K562 (cell line): Measurements from ENCODE around the gene DCTN1. TPM values are rescaled to one million over a fixed set of nuclear protein-coding genes. Genes with fewer than 3 reads are reported as not detected.
A peak's percentile ranks its signal among the peaks of the same experiment; 100 is the strongest.

Experiments used
- ARID1B ChIP-seq: fragments of 450-650 bp; IDR thresholded peaks from 2 replicates; pipeline ENCODE4 v1.6.1; 2016; ENCODE audit warnings: antibody characterized with exemption, mild to moderate bottlenecking, inconsistent platforms
- ATF7 ChIP-seq: fragments of 450-650 bp; IDR thresholded peaks from 2 replicates; pipeline ENCODE4 v1.7.1; 2014; ENCODE audit warnings: mild to moderate bottlenecking, moderate library complexity
- DEAF1 ChIP-seq: fragments of 450-650 bp; formaldehyde crosslinking; IDR thresholded peaks from 2 replicates; pipeline ENCODE4 v1.4.0; 2020; ENCODE audit warnings: mild to moderate bottlenecking, moderate library complexity
- DIDO1 ChIP-seq: fragments of 450-650 bp; IDR thresholded peaks from 2 replicates; pipeline ENCODE4 v1.6.1; 2016; ENCODE audit warnings: low read depth, missing biosample characterization, missing genetic modification characterization
- EZH2 ChIP-seq: IDR thresholded peaks from 2 replicates; pipeline ENCODE4 v1.6.1; 2012; ENCODE audit warnings: low read depth, mild to moderate bottlenecking, inconsistent platforms, low read length, borderline replicate concordance
- GABPB1 ChIP-seq: sonication (generic); formaldehyde crosslinking; IDR thresholded peaks from 2 replicates; pipeline ENCODE4 v1.8.0; 2022; ENCODE audit warnings: mild to moderate bottlenecking, missing genetic modification reagents
- HCFC1 ChIP-seq: IDR thresholded peaks from 2 replicates; pipeline ENCODE4 v1.6.1; 2012; ENCODE audit warnings: low read depth, low read length, improper control_type of control experiment
- HMG20B ChIP-seq: fragments of 250-450 bp; sonication (Bioruptor Pico); IDR thresholded peaks from 2 replicates; pipeline ENCODE4 v1.5.0; 2021; ENCODE audit warnings: mild to moderate bottlenecking
- IRF9 ChIP-seq: fragments of 450-650 bp; IDR thresholded peaks from 2 replicates; pipeline ENCODE4 v1.6.1; 2016; ENCODE audit warnings: missing biosample characterization, missing genetic modification characterization
- JUND ChIP-seq, 2 experiments: IDR thresholded peaks; 2 replicates in 1 of 2; 3 replicates in 1 of 2; pipeline ENCODE4 v1.6.1; 2011; ENCODE audit warnings: borderline replicate concordance in 2 of 2, low read depth in 2 of 2, low read length in 2 of 2, improper control_type of control experiment in 1 of 2, missing biosample characterization in 1 of 2, missing genetic modification characterization in 1 of 2, missing genetic modification reagents in 1 of 2
- KLF13 ChIP-seq: fragments of 450-650 bp; IDR thresholded peaks from 2 replicates; pipeline ENCODE4 v1.6.1; 2016; ENCODE audit warnings: missing genetic modification characterization, low read depth, mild to moderate bottlenecking, missing compliant biosample characterization, moderate library complexity, borderline replicate concordance
- RREB1 ChIP-seq: fragments of 250-450 bp; sonication (Bioruptor Pico); IDR thresholded peaks from 2 replicates; pipeline ENCODE4 v1.4.0; 2020
- TSC22D4 ChIP-seq: fragments of 450-650 bp; IDR thresholded peaks from 2 replicates; pipeline ENCODE4 v1.6.1; 2016; ENCODE audit warnings: missing genetic modification characterization, missing biosample characterization, control low read depth
- ZBTB26 ChIP-seq: fragments of 450-650 bp; formaldehyde crosslinking; IDR thresholded peaks from 2 replicates; pipeline ENCODE4 v1.4.0; 2022; ENCODE audit warnings: missing genetic modification characterization
- ZBTB8A ChIP-seq: fragments of 450-650 bp; IDR thresholded peaks from 2 replicates; pipeline ENCODE4 v1.6.1; 2018; ENCODE audit warnings: mild to moderate bottlenecking, moderate library complexity; ENCODE audit not compliant: partially characterized antibody
- ZNF239 ChIP-seq: fragments of 250-450 bp; sonication (Bioruptor Pico); IDR thresholded peaks from 2 replicates; pipeline ENCODE4 v1.4.0; 2020; ENCODE audit warnings: mild to moderate bottlenecking
- ZNF764 ChIP-seq: fragments of 250-450 bp; sonication (Bioruptor Pico); IDR thresholded peaks from 2 replicates; pipeline ENCODE4 v1.4.0; 2020; ENCODE audit warnings: low read depth, mild to moderate bottlenecking, moderate library complexity
- polyA plus RNA-seq, 8 experiments: library from polyadenylated mRNA; depleted of rRNA in 4 of 8; stranded (reverse) in 5 of 8; unstranded in 3 of 8; fragments of >200 nt; fragmentation: Nextera tagmentation in 2 of 8; fragmentation: Illumina TruSeq in 1 of 8; extraction: Ambion mirVana in 2 of 8; extraction: Trizol in 1 of 8; gene quantifications; 2 replicates each; pipeline versions ENCODE4 v1.2.1 to v1.2.3, GENCODE V29; 2011 to 2014; ENCODE audit warnings: inconsistent platforms in 1 of 8, missing spikeins in 1 of 8
- total RNA-seq, 7 experiments: library from RNA; depleted of rRNA in 6 of 7; stranded (reverse); fragments of >200 nt in 6 of 7; fragmentation: Illumina TruSeq in 2 of 7; extraction: Trizol in 2 of 7; gene quantifications; 2 replicates each; pipeline versions ENCODE4 v1.2.1 to v1.2.3, GENCODE V29; 2011 to 2021; ENCODE audit warnings: low replicate concordance in 1 of 7

Gene DCTN1
- total and polyA plus RNA-seq, 9 of the 15 experiments (the other 6 are each of a cell fraction or from before 2014, with no cell fraction given), result 23.9 to 71.7 (median 45.0) TPM

DNA sequence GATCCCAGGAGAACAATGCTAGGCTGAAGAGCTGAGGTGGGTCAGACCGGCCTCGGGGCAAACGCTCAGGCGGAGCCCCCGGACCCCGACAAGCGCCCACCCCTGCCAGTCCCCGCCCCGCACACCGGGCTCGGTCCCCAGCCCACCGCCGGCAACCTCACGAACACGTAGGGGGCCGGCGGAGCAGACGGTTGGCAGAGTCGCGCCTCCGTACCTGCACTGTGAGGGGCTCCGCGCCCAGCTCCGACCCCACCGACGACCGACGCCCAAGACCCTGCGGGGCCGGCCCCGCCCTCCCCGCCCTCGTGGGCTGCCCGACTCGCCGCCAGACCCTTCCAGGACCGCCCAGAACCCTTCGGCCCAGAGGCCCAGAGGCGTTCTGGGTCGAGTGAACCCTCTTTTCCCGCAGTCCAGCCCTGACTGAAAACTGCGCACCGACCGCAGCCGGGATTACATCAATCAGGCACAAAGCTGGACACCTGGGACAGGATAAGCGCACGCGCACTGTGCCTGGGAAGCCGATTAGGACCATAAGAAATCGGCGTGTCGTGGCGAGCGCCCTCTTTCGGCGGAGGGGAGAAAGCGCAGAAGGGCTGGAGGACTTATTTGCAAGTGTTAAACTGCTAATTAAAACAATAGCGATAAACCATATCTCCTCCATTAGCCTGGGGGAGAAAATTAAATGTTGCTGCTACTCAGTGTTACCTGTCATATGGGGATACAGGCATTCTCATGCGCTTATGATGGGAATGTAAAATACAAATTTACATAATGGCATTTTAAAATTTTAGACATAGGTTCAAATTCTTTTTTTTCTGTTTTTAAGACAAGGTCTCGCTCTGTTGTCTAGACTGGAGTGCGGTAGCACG is 11.7 kb upstream of the DCTN1 start (continued):
- TF ChIP-seq JUND (IDR thresholded peaks at IDR 0.05; ENCODE audit: borderline replicate concordance, low read depth, low read length) (peak; percentile 63; the same call in 1 of the 2 replicates), JUND (tag; IDR thresholded peaks at IDR 0.05; ENCODE audit: borderline replicate concordance, low read depth, low read length) (peak; percentile 28; the same call in 1 of the 3 replicates), IRF9 (no peak), HCFC1 (peak; percentile 38; the same call in 1 of the 2 replicates), ZNF764 (CRISPR knock-in tag) (no peak), HMG20B (no peak), ZBTB8A (no peak), ZBTB26 (CRISPR knock-in tag) (0 out of 2 replicates have a peak, but pooled peaks have one; percentile 38), TSC22D4 (no peak), ZNF239 (no peak; the same call in 1 of the 2 replicates), RREB1 (no peak), KLF13 (tag) (peak; percentile 58; the same call in 1 of the 2 replicates), EZH2 (no peak), ARID1B (no peak), DEAF1 (CRISPR knock-in tag) (peak; percentile 51; the same call in 1 of the 2 replicates), DIDO1 (peak; percentile 58; the same call in 1 of the 2 replicates), ATF7 (peak; percentile 62), GABPB1 (CRISPR knock-in tag) (peak; percentile 69; the same call in 1 of the 2 replicates)
